Right renal cortex interstitium (tissue), 3 donors: ENCODE measurements around the gene RNF225. TPM values are rescaled to one million over a fixed set of nuclear protein-coding genes. Genes with fewer than 3 reads are reported as not detected.
"Not testable (repeated sequence)": the region's sequence is repeated elsewhere in the genome, so short reads cannot be mapped to it uniquely, and the experiment has no call there.

ENCODE experiments used
- DNase-seq, 3 donors: peaks; one replicate each; pipeline ENCODE4 v3.0.0-alpha.2; 2013; ENCODE audit warnings: low read depth in 3 of 3, low spot score in 2 of 3
- polyA plus RNA-seq, 3 donors: library from polyadenylated mRNA; unstranded; fragments of 120-200 nt; gene quantifications; one replicate each; pipeline ENCODE4 v1.2.1, GENCODE V29; 2013; ENCODE audit not compliant: insufficient read length in 3 of 3

Gene RNF225
- polyA plus RNA-seq, 3 donors = not detected

DNA sequence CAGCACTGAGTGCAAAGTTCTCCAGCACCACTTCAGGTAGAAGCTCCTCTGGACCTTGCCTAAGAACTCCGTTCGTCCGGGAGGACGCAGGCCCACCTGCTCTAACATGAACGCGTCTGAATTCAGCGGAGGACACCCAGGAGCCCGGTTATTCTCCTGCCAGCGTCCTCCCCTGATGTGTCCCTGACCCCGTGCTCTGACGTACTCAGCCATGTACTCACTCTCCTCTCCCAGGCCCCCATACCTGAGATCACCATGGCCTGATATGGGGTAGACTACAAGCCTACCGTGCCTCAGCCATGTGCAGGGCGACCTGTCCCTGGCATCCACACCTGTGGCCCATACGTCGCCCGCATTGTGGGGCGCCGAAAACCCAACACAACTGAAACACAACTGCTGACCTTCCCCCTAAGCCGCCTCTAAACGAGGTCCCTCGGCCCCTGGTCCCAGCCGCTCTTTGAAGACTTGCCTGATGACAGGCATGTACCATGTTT, 12.2 kb downstream of the RNF225 start:
- DNase-seq = no peak

GRCh38 chr19:58408152-58409009, 12.9 kb downstream of the RNF225 start, which contains the start of gene ZNF584:
Gene ZNF584, plus strand, starts transcription at chr19:58408649. Its CDS starts 499 bp downstream, at chr19:58409148.
- peak; percentile 78 to 96 (median 90) for DNase-seq

DNA sequence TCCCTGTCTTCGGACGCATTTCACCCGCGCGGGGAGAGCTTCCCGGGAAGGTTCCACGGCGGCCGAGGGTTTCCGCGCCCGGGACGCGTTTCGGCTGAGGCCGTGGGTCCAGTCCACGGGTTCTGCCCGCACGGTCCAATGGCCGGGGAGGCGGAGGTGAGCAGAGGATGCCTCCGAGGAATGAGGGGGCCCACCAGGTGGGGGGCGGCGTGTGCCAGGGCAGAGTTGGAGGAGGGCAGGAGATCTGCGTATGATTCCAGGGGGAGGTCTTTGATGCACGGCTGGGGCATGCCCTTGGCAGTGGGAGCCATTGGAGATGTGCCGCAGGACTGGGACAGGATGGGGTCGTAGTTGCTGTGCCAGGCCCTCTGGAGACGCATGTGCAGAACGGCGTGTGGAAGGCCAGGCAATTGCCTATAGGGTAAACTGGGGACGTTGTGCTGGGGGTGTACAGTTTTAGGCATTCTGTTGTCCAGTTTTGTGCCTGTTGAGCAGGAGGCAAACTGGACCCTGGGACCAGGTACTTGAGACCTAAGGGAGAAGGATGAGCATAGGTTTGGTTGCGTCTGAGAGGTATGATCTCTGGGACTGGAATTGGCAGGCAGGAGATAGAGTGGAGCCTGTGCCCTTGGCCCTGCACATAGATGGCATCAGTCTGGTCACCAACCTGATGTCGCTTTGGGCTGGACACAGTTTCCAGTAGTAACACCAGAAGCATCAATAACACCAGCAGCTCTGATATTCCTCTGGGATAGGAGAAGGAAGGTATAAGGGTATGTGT, 13.7 kb downstream of the RNF225 start:
- no peak for DNase-seq

- no peak for DNase-seq
These were observed 21.1 kb downstream of the RNF225 start for GRCh38 chr19:58416604-58417003.

DNA sequence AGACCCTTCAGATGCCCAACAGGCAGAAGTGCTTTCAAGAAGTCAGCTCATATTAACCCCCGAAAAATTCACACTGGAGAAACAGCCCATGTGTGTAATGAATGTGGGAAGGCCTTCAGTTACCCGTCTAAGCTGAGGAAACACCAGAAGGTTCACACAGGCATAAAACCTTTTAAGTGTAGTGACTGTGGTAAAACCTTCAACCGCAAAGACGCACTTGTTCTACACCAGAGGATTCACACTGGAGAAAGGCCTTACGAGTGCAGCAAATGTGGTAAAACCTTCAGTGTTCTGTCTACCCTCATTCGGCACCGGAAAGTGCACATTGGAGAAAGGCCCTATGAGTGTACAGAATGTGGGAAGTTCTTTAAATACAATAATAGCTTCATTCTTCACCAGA, 21.6 kb downstream of the RNF225 start:
- no peak for DNase-seq

DNA sequence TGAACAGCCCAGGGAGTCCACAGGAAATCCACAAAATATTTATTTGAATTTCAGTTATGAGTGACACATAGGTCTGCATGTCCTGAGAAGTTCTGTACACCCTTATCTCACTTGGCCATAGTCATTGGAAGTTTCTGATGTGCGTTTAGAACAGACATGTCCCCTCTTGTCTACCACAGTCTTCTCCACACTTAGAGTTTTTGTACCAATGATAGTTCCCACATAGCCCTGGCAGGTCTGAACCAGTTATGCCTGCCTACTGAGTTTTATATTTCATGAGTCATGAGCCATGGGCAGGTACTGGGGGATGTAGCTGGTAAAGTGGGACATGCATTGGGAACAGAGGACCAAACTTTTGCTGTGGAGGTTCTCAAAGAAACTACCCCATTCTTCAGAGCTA, 33.2 kb downstream of the RNF225 start:
- no peak for DNase-seq

DNA sequence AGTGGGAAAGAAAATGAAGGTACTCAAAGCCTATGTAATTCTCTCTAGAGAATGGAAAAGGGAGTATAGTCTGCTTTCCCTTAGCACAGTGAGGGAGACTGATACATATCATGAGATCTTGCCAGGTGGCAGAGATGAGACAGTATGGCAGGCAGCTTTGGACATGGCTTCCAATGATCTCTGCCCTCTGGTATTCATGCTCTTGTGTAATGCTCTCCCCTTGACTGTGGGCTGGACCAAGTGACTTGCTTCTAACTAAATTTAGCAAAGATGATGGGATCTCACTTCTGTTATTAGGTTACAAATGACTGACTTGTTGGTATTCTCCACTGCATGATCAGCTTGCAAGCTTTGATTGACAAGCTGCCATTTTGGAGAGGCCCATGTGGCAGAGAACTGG, 34.3 kb downstream of the RNF225 start:
- DNase-seq = no peak

DNA sequence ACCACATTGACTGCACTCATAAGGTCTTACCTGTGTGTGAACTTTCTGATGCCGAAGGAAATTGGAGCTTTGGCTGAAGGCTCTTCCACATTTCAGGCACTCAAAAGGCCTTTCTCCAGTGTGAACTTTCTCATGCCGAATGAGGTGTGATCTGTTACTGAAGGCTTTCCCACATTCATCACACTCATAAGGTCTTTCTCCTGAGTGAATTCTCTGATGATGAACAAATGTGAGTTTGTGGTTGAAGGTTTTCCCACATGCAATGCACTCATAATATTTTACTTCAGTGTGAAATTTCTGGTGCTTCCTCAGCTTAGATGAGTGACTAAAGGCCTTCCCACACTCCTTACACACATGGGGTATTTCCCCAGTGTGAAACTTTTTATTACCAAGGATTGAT, 38.8 kb downstream of the RNF225 start:
- no peak for DNase-seq

DNA sequence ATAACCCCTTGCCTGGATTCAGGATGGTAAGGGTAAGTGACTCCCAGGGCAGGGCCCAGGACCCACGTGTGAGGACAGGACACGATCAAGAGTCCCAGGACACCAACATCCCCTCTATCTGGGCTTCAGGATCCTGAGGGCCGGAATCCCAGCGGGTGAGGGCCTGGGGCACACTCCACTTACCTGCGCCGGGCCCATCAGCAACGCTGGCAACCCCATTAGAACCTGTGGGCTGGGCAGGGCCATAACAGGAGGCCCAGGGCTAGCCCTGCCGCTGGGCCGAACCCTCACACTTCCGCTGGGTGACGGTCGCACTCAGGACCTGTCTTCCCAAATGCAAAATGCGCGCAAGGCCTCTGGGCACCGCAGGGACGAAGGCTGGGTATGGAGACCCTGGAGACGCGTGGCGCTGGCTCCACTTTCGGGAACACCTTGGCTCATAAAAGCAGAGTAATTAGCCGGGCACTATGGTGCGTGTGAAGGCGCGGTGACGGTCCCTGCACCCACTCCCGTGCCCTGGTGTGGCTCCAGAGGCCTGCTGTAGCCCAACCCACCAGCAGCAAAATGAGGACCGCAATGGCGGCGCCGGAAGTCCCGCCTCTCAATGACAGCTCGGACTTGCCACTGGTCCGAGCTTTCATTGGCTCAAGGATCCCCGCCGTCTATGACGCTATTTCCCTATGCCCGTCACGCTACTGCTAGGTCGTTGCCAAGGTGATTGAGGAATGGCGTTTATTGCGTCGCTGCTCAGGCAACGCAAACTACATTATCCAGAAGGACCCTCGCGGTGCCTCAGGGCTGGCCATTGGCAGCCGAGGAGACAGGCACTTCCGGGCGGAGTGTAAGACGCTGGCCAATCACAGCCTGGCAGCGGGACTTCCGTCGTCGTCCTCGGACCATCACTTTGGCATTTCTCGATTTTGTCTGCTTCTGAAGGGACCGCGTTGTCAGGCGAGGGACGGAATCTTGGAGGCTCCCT, 44.4 kb downstream of the RNF225 start, which contains the start of gene ZNF132:
TSS of gene ZNF132 (minus strand) at position 578 of the 979 bp plus-strand sequence. CDS start at position 246, 332 bp downstream.
- peak; percentile 98 to 99 (median 99) for DNase-seq

GRCh38 chr19:58440556-58440955, 45.1 kb downstream of the RNF225 start:
- no peak for DNase-seq

DNA sequence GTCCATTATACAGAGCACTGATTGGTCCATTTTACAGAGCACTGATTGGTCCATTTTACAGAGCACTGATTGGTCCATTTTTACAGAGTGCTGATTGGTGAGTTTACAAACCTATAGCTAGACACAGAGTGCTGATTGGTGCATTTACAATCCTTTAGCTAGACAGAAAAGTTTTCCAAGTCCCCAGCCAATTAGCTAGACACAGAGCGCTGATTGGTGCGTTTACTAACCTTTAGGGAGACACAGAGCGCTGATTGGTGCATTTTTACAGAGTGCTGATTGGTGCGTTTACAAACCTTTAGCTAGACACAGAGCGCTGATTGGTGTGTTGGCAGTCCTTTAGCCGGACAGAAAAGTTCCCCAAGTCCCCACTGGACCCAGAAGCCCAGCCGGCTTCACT, 47.5 kb downstream of the RNF225 start:
- not testable (repeated sequence) for DNase-seq

Other genes starting within 250 kb of the RNF225 start
- gene ZNF329, start 244.9 kb upstream of the RNF225 start, polyA plus RNA-seq = 10 to 100 TPM; 25.6 to 26.3 (median 25.8) TPM
- gene ZNF274, start 212.6 kb upstream of the RNF225 start, polyA plus RNA-seq = 10 to 100 TPM; 17.6 to 19.5 (median 18.4) TPM
- 10 to 100 TPM; 28.3 to 37.8 (median 33.8) TPM for gene ZNF544, start 166.7 kb upstream of the RNF225 start, polyA plus RNA-seq
- gene ZNF8, start 116.7 kb upstream of the RNF225 start, polyA plus RNA-seq = 1 to 10 TPM; 6.1 to 6.6 (median 6.5) TPM
- 10 to 100 TPM; 44.8 to 53.6 (median 49.3) TPM for gene ERVK3-1, start 90.3 kb upstream of the RNF225 start, polyA plus RNA-seq
- 1 to 10 TPM; 3.4 to 4.0 (median 3.5) TPM for gene ZSCAN22, start 68.7 kb upstream of the RNF225 start, polyA plus RNA-seq
- under 1 TPM; 0.60 to 0.79 (median 0.76) TPM for gene A1BG, start 42.2 kb upstream of the RNF225 start, polyA plus RNA-seq
- 1 to 10 TPM; 3.3 to 3.9 (median 3.5) TPM for gene ZNF497, start 32.9 kb upstream of the RNF225 start, polyA plus RNA-seq
- 1 to 10 TPM; 2.2 to 3.0 (median 2.6) TPM for gene ZNF837, start 14.6 kb upstream of the RNF225 start, polyA plus RNA-seq
- 100 to 1,000 TPM; 846 to 997 (median 995) TPM for gene RPS5, start 8.4 kb upstream of the RNF225 start, polyA plus RNA-seq
- 10 to 100 TPM; 13.7 to 16.5 (median 14.3) TPM for gene ZNF584, start 13.0 kb downstream of the RNF225 start, polyA plus RNA-seq
- gene ZNF132, start 44.5 kb downstream of the RNF225 start, polyA plus RNA-seq = 10 to 100 TPM; 14.7 to 16.8 (median 16.6) TPM
- gene ZNF324B, start 56.0 kb downstream of the RNF225 start, polyA plus RNA-seq = 1 to 10 TPM; 5.0 to 5.5 (median 5.3) TPM
- gene ZNF324, start 71.4 kb downstream of the RNF225 start, polyA plus RNA-seq = 1 to 10 TPM; 8.9 to 9.3 (median 9.0) TPM
- 10 to 100 TPM; 12.4 to 14.3 (median 12.6) TPM for gene ZNF446, start 80.7 kb downstream of the RNF225 start, polyA plus RNA-seq
- 1 to 10 TPM; 8.0 to 9.9 (median 9.7) TPM for gene SLC27A5, start 116.3 kb downstream of the RNF225 start, polyA plus RNA-seq
- 10 to 100 TPM in 1 of 3 donors, 1 to 10 TPM in 2; 7.8 to 10.5 (median 10.0) TPM for gene ZBTB45, start 124.2 kb downstream of the RNF225 start, polyA plus RNA-seq
- 100 to 1,000 TPM; 682 to 734 (median 690) TPM for gene TRIM28, start 148.4 kb downstream of the RNF225 start, polyA plus RNA-seq
- gene CHMP2A, start 159.4 kb downstream of the RNF225 start, polyA plus RNA-seq = 100 to 1,000 TPM; 124 to 134 (median 127) TPM
- gene UBE2M, start 163.0 kb downstream of the RNF225 start, polyA plus RNA-seq = 10 to 100 TPM; 79.4 to 99.8 (median 86.5) TPM
- gene MZF1, start 177.7 kb downstream of the RNF225 start, polyA plus RNA-seq = 10 to 100 TPM; 20.9 to 22.9 (median 21.3) TPM